ENCODE measurements around the gene CD80.
"Not testable (repeated sequence)": the region's sequence is repeated elsewhere in the genome, so short reads cannot be mapped to it uniquely, and the experiment has no call there.

Gene CD80

GRCh38 chr3:119582178-119582577 lies 22.8 kb upstream of the CD80 start:
- DNase-seq, result peak; percentile 92

- DNase-seq, result no peak
These were observed 20.8 kb upstream of the CD80 start for GRCh38 chr3:119580067-119580760.

- peak; percentile 96 for DNase-seq
These were observed 20.1 kb upstream of the CD80 start, which contains the start of gene ADPRH for GRCh38 chr3:119579366-119580066. Gene ADPRH, plus strand, starts transcription at chr3:119579492. Its CDS starts 2,678 bp downstream, at chr3:119582170.

- DNase-seq, result no peak
These were observed 16.1 kb upstream of the CD80 start for GRCh38 chr3:119575507-119575906.

GRCh38 chr3:119571688-119572087 lies 12.3 kb upstream of the CD80 start:
- peak; percentile 89 for DNase-seq

GRCh38 chr3:119571230-119571629 lies 11.8 kb upstream of the CD80 start:
- peak; percentile 27 for DNase-seq

- peak; percentile 97 for DNase-seq
These were observed 10.8 kb upstream of the CD80 start for GRCh38 chr3:119570229-119570628.

- no peak for DNase-seq
These were observed 9.7 kb upstream of the CD80 start for GRCh38 chr3:119569156-119569555.

- not testable (repeated sequence) for DNase-seq
These were observed 3.9 kb upstream of the CD80 start for GRCh38 chr3:119563334-119563733.

GRCh38 chr3:119562307-119562961 lies 3.0 kb upstream of the CD80 start:
- peak; percentile 97 for DNase-seq

- no peak for DNase-seq
These were observed 746 bp upstream of the CD80 start for GRCh38 chr3:119560160-119560559.

- peak; percentile 73 for DNase-seq
These were observed 642 bp downstream of the CD80 start for GRCh38 chr3:119558626-119559317.

GRCh38 chr3:119557877-119558269 lies 1.5 kb downstream of the CD80 start:
- no peak for DNase-seq

- DNase-seq, result no peak
These were observed 2.1 kb downstream of the CD80 start for GRCh38 chr3:119557192-119557876.

- DNase-seq, result no peak
These were observed 3.5 kb downstream of the CD80 start for GRCh38 chr3:119555929-119556328.

GRCh38 chr3:119555309-119555735 lies 4.1 kb downstream of the CD80 start:
- peak; percentile 97 for DNase-seq

GRCh38 chr3:119553823-119554415 lies 5.5 kb downstream of the CD80 start:
- DNase-seq, result no peak

GRCh38 chr3:119552928-119553327 lies 6.5 kb downstream of the CD80 start:
- not testable (repeated sequence) for DNase-seq

- no peak for DNase-seq
These were observed 7.8 kb downstream of the CD80 start for GRCh38 chr3:119551598-119551997.

- DNase-seq, result peak; percentile 81
These were observed 9.1 kb downstream of the CD80 start for GRCh38 chr3:119550192-119550910.

- DNase-seq, result peak; percentile 66
These were observed 11.1 kb downstream of the CD80 start for GRCh38 chr3:119548341-119548740.

All from suppressor macrophage treated with lipopolysaccharide for 4 hours (primary cell).